ENCODE measurements around the gene CABLES1. TPM values are rescaled to one million over a fixed set of nuclear protein-coding genes. Genes with fewer than 3 reads are reported as not detected.

The CABLES1 gene
- total RNA-seq, 1 donor from 2014 or later = 50.9 TPM

- Mint-ChIP-seq H3K4me1 (ENCODE audit: unreplicated experiment) (peaks cover 15% of the 10 kb centered on the region), H3K4me3 (ENCODE audit: unreplicated experiment) (no peak overlapping the region), H3K9me3 (ENCODE audit: unreplicated experiment) (no peaks in the 10 kb centered on the region), H3K27me3 (ENCODE audit: unreplicated experiment) (no peaks in the 10 kb centered on the region), H3K27ac (ENCODE audit: unreplicated experiment) (no peak overlapping the region), H3K36me3 (ENCODE audit: unreplicated experiment) (peaks cover 19% of the 10 kb centered on the region)
- TF ChIP-seq CTCF (IDR thresholded peaks at IDR 0.05) = no peak
- no peak for DNase-seq (ENCODE audit: extremely low spot score, unreplicated experiment)
These were observed 54.7 kb downstream of the CABLES1 start for GRCh38 chr18:23189768-23190661.

DNA sequence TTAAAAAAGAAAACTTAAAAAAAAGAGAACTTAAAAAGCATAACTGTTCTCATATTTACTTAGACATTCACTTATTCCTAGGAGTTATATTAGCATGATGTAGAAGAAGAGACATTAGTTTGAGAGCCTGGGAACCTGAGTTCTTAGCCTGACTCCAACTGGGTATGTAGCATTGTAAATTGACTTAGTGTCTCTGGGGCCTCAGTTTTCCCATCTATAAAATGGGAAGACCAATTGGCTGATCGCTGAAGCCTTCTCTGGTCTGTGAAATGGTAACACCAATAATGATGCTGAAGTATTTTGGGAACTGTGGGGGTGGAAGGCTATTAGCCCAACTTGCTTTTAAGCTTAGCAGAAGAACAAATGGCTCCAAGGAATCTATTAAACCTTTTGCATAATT lies 55.9 kb downstream of the CABLES1 start:
- Mint-ChIP-seq H3K27me3 (ENCODE audit: unreplicated experiment) (no peaks in the 10 kb centered on the region), H3K27ac (ENCODE audit: unreplicated experiment) (no peak overlapping the region), H3K4me3 (ENCODE audit: unreplicated experiment) (no peak overlapping the region), H3K4me1 (ENCODE audit: unreplicated experiment) (peaks cover 18% of the 10 kb centered on the region), H3K9me3 (ENCODE audit: unreplicated experiment) (no peaks in the 10 kb centered on the region), H3K36me3 (ENCODE audit: unreplicated experiment) (peaks cover 27% of the 10 kb centered on the region)
- DNase-seq (ENCODE audit: extremely low spot score, unreplicated experiment) = no peak
- TF ChIP-seq CTCF (IDR thresholded peaks at IDR 0.05) = no peak

DNA sequence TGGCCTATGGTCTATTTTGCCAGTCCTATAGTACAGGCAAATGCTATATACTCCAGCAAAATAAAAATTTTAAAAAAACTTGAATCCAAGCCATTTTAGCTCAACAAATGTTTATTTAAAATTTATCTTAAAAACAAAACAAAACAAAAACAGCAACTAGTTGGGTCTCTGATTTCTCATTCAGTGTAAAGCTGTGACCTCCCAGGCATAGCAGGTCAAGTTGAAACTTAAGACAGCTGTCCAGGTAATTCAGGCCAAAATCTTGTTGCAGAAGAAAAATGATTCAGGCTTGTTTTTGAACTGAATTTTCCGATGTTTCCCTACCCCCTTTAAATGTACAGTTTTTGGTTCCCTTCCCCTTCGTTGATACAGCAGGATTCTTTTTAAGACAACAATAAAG lies 58.5 kb downstream of the CABLES1 start:
- no peak for DNase-seq (ENCODE audit: extremely low spot score, unreplicated experiment)
- TF ChIP-seq CTCF (IDR thresholded peaks at IDR 0.05) = no peak
- H3K4me3 Mint-ChIP-seq (ENCODE audit: unreplicated experiment) = no peak overlapping the region
- no peak overlapping the region for H3K27ac Mint-ChIP-seq (ENCODE audit: unreplicated experiment)
- H3K9me3 Mint-ChIP-seq (ENCODE audit: unreplicated experiment) = no peaks in the 10 kb centered on the region
- no peaks in the 10 kb centered on the region for H3K27me3 Mint-ChIP-seq (ENCODE audit: unreplicated experiment)
- H3K36me3 Mint-ChIP-seq (ENCODE audit: unreplicated experiment) = peaks cover 40% of the 10 kb centered on the region
- peaks cover 21% of the 10 kb centered on the region for H3K4me1 Mint-ChIP-seq (ENCODE audit: unreplicated experiment)

DNA sequence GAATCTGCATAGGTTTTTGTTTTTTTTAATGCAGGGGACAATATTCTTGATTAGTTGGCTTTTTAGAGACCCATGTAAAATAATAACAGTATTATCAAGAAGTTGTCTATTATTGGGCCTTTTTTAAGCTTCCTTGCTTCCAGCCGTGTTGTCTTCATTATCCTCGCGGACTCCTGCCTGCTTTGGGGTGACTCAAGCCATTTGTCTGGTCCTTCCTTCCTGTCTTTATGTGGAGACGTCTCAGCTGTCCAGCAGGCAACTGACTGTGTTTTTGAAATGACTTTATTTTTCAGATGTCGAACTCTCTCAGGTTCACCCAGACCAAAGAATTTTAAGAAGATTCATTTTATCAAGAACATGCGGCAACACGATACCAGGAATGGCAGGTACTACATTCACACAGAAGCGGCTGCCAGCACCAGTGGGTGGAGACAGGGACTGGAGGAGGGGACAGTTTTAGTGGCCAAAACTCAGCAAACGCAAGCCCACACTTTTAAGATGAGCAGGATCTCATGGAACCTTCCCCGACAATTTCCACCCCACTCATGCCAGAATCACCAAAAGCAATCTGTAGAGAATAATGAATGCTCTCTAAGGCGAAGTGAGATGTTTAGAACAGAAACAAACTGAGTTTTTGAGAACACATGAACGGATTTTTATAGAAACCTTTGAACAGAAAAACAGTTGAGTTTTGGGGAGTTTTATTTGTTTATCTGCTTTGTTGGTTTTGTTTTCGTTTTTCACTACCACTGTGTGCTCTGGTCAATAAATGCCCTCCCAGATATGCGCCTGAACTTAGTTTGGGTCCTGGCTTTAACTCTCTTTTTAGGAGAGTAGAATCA lies 59.1 kb downstream of the CABLES1 start:
- H3K4me3 Mint-ChIP-seq (ENCODE audit: unreplicated experiment) = no peak overlapping the region
- no peaks in the 10 kb centered on the region for H3K9me3 Mint-ChIP-seq (ENCODE audit: unreplicated experiment)
- TF ChIP-seq CTCF (IDR thresholded peaks at IDR 0.05) = no peak
- peaks cover 22% of the 10 kb centered on the region for H3K4me1 Mint-ChIP-seq (ENCODE audit: unreplicated experiment)
- H3K27me3 Mint-ChIP-seq (ENCODE audit: unreplicated experiment) = no peaks in the 10 kb centered on the region
- no peak for DNase-seq (ENCODE audit: extremely low spot score, unreplicated experiment)
- H3K27ac Mint-ChIP-seq (ENCODE audit: unreplicated experiment) = no peak overlapping the region
- peaks cover 45% of the 10 kb centered on the region for H3K36me3 Mint-ChIP-seq (ENCODE audit: unreplicated experiment)

Measured in osteocyte (in vitro differentiated cells).